NCI-H128 (cell line): ENCODE data around the gene CEP112.

Experiments
- DNase-seq: peaks from one replicate; lab custom pipeline; 2025; ENCODE audit not compliant: unreplicated experiment; lab: John Stamatoyannopoulos, UW

Gene CEP112

DNA sequence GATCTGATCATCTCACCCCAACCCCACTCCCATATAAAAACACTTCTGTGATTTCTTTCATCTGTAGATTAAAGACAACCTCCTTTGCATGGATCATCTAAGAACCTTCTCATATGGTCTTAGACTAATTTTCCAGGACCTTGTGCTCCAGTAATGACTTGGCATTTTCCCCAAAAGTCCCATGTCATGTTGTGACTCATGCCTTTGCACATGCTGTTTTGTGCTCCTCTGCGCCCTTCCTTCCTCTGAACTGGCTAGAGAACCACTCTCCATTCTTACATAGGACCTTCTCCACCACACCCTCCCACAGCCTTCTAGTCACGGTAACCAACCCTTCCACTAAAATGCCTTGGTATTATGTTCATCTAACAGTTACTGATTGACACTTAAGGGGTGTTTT lies 531.0 kb downstream of the CEP112 start:
- DNase-seq: no peak

DNA sequence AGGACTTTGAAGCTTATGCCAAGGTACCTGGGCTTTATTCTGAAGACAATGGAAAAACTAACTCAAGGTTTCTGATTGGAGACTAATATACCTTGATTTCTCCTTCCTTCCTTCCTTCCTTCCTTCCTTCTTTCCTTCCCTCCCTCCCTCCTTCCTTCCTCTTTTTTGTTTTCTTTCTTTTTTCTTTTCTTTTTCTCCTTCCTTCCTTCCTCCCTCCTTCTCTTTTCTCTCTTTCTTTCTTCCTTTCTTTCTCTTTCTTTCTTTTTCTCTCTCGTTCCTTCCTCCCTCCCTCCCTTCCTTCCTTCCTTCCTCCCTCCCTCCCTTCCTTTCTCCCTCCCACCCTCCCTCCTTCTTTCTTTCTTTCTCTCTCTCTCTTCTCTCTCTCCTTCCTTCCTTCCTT lies 531.9 kb downstream of the CEP112 start:
- DNase-seq: no peak

DNA sequence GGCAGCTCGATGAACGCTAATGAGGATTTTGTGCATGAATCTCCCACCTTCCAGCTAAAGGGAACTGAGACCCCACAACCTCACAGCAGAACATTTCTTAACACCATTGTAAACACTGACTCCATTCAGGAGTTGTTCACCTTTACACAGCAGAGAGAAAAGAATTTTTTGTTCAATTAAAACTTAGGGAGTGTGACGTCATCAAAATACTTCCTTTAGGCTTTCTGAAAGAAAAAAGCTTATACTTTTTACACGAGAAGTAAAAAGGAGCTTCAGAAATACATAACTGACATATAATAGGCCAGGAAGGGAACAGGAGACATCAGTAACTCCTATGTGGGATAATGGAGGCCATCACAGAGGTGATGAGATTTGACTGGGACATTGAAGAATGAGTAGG lies 532.4 kb downstream of the CEP112 start:
- DNase-seq: no peak

DNA sequence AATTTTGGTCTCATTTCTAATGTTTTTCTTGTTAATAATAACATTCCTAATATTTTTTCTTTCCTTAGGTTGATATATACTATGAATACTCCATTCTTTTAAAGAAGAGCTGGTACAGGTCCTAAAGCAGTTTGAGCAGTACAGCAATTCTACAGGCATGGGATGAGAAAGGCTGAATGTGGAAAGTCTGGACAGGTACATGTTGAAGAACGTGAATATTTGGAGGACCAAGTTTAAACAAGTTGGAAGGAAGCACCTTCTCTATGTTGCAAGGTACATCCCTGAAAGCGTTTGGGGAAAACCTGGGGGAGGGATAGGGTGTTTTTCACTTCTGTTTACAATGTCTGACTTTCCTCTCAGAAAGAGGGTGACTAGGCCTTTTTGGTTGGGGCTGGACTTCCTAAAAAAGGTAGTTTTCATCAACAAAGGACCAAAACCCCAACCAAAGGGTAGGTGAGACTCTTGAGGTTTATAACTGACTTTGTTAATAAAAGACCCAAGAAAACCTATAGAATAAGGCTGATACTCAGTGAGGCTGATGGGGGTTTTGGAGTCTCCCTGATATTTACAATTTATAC lies 534.6 kb downstream of the CEP112 start:
- no peak for DNase-seq

DNA sequence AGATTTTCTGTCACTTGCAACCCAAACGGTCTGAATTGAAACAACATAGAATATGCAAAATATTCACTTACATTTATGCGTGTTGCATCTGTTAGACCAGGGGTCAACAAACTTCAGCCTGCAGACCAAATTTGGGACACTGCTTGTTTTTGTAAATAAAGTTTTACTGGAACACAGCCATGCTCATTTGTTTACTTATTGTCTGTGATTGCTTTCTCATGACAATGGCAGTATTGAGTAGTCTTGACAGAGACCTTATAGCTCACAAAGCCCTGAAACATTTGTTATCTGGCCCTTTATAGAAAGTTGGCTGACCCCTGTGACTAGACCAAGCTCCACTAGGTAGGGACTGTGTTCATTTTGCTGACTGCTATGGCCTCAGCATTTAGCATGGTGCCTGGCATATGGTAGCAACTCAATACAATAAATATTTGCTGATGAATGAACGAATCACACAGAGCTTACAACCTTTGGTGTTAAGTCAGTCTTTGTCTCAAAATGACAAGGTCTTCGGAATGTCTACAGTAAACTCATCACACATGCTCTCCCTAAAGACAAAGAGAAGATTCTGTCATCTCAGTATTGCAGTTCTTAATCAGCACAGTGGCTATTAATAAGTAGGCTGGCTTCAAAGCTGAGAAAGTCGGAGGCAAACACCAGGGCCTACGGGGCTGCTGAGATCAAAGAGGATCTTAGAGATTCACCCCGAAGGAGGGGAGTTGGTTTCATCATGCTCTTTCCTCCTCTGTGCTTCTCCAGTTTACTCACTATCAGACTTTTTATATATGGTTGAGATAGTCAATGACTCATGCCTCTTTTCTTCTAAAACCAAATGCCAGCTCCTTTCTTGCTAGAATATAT lies 535.3 kb downstream of the CEP112 start:
- DNase-seq: no peak

DNA sequence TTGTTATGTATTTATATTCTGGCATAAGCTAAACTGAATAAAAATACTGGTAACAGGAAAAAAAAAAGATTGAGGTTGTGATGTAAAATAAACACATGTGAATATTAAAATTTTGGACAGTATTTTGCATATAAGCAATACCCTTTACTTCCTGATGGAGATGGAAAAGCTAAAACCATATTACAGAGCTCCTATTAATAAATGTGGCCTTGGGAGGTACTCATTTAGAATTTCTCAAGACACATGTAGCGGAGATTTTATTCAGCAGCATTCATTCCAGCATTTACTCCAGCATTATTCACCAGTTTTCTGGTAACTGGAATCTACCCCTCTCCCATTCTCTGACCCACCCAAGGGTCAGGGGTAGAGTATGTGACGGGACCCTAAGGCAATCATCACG lies 536.2 kb downstream of the CEP112 start:
- DNase-seq: no peak

DNA sequence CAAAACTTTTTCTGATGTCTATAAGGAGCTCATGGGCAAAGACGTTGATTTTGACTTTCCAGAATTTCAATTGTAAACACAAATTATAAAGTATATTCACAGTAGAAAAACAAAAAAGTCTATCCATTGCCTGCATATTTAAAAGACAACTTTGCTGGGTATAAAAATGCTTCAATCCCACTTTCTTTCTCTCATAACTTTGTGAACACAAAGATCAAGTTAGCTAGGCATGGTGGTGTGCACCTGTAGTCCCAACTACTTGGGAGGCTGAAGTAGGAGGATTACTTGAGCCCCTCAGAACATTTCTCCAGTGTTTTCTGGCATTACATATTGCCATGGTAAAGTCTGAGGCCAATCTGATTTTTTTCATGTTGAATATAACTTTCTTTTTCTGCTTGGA lies 547.4 kb downstream of the CEP112 start:
- DNase-seq: no peak

DNA sequence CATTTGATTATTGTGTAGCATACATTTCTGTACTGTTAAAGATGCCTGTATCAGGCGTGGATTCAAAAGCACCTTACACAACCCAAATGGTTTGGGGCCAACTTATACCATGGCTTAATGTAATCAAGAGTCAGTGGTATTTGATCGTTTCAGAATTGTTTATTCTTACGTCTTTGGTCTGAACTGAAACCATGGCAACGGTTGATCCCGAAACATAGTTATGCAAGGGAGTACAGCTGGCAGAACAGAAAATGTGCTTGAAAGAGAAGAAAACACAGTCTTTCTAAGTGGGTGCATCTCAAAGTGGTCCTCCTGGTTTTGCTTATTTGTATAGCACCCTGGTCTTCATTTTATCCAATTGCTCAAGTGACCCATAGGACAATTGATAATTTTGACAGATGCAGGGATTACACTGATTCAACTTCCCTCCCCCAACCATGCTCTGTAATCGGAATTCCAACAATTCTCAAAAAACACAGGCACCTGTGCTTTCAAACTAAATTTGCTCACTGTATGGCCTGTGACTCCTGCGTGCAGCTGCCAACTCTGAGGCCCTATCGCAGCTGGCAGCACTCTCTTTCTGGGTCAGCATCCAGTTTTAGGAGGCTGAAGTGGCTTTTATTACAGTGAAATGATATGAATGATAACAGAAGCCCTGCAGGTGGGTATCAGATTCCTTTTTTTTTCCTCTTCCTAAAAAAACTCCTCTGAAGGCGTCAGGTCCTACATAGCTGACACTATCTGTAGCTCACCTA lies 553.5 kb downstream of the CEP112 start:
- DNase-seq: no peak

DNA sequence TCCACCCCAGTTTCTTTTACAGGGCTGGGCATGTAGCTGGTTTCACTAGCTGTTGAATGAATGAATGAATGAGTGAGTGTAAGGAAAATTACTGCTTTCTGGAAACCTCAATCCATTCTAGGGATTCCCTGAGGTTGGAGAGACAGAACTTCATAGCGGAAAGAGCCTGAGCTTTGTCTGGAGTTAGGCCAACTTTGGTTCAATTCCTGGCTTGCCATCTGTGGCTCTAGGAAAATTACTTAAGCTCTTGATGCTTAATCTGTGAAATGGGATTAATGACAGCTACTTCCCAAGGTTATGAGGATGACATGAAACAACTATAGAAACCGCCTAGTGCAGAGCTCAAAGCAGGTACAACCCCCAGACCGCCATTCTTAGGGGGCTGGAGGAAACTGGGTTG lies 554.1 kb downstream of the CEP112 start:
- no peak for DNase-seq

DNA sequence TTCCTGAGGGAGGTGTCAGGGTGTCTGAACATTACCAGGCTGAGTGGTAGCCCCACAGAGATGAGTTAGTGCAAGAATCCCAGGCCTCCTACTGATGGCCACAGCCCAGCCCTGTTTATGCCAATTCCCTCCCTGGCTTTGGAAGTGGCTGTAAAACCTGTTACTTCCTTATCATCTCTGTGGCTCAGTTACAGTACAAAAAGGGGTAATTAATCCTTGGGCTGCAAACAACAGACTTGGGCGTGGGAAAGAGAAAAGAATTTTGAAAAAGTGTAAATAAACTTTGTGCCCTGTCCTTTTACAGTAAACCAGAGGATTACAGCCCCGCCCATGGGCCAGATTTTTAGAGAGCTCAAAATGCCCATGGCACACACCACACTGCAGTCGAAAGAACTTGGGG lies 557.4 kb downstream of the CEP112 start:
- no peak for DNase-seq

DNA sequence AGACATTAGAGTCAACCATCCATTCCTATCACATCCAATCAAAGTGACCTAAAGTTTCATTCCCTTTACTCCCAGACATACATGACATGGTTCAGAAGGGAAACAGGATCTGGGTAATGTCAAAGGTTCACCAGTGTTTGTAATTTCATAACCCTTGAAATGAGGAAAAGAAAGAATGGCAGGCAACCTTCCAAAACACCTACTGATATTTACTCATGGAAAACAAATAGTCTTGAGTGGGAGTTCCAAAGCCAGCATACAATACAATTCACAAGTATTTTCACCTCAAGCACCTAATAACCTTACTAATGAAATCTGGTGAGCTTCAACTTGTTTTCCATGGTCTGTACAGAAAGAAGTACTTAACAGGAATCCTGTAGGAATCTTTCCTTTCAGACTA lies 557.9 kb downstream of the CEP112 start:
- DNase-seq: no peak

DNA sequence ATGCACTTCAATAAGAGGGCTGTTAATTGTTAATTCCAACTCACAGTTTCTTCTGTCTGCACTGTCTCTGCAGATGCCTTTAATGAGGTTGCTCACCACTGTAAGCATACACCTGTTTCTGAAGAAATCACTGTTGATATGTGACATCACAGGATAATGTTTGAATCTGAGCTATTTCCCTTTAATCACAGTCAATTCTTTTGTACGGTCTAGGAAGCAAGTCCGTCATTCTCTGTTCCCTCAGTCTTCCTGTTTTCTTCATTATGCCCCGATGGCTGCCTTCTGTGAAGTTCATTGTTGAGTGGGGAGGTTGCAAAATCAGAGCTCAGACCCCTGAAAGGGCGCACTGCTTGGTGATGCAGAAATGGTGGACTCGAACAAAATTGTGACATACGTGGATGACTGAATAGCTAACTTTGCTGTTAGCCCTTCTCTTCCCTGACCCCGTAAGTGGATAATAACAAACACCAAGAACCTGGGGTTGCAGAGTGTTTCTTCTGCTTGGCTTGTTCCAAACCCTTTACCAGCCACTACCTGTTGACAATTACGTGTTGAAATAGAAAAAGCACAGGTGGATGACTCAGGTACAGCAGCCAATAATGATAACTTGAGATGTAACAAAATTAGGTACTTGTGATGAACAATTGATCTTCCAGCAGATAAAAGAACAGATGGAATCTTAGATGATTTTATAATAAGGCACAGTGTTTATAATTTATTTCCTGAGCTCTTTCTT lies 558.6 kb downstream of the CEP112 start:
- no peak for DNase-seq

DNA sequence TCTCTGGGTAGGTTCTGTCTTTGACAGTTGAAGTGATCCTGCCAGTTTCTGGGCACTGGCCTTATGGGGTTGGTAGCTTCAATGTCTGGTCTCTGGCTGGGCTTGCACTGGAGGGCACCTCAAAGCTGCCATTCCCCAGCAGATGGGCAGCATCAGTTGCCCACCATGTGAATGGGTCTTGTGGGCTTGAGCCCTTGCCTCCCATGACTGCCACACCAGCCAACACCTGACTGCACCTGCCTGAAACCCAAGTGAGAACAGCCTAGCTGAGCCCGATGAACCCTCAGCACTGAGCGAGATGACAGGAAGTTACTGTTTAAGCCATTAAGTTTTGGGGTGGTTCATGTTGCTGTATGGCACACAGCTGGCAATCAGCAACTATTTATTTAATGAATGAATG lies 561.4 kb downstream of the CEP112 start:
- DNase-seq: no peak

DNA sequence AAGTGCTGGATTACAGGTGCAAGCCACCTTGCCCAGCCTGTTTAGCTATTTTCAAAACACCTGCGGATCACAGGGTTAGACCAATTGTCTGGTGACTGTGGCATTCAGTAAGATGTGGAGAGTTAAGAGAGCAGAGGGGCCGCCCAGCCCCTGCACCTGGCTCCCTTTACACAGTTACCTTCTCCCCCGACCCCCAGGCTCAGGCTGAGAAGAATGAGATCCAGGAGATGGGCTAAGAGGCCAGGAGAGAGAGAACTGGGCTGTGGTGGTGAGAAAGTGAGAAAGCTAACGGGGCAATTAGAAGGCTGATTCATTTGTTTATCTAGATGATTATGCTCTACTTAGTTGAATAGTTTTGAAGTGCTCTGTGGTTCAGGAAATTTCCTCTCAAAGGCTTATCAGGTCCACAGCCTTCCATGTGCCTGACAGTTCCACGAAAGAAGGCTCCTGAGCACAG lies 562.7 kb downstream of the CEP112 start:
- DNase-seq: no peak

DNA sequence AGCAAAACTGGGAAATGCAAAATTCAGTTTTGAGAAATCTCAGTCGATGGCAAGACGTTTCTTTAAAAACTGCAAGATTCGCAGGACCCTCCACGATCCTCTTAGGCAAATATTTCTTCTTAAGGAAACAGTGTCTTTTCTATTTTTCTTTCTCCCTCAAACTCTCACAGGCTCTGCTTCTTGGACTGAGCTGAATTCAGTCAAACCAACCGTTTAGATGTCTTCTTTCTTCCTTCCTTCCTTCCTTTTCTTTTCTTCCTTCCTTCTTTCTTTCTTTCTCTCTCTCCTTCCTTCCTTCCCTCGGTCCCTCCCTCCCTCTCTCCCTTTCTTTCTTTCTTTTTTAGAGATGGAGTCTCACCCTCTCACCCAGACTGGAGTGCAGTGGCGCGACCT lies 563.3 kb downstream of the CEP112 start:
- DNase-seq: no peak

DNA sequence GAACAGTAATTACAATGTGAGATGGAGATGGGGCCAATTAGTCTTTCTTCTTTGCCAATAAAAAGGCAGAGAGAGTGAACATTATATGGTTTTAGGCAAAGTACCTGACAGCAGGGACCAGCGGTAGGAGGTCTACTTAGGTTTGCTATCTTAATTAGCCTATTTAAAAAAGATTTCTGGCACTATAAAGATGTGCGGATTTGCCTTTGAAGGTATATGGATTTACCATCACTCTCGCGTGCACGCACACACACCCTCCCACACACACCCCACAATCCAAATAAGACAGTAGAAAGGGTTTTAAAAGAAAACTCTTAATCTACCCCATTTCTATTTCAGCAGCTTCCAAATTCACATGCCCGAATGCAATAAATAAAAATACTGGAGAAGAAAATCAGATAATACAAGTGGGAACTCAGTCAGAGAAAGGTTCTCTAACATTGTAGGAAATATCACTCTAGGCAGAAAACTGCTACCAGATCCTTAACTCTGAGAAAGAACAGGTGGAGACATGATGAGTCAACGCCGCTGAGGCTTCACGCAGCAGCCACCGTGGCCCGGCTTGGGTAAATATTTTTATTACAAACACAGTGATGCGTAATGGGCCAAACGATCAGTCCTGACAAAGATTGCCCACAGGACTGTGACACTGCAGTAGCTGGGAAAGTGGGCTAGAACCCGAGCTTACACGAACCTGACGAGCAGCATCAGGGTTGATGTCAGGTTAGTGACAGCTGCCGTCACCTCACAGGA lies 563.9 kb downstream of the CEP112 start:
- no peak for DNase-seq

DNA sequence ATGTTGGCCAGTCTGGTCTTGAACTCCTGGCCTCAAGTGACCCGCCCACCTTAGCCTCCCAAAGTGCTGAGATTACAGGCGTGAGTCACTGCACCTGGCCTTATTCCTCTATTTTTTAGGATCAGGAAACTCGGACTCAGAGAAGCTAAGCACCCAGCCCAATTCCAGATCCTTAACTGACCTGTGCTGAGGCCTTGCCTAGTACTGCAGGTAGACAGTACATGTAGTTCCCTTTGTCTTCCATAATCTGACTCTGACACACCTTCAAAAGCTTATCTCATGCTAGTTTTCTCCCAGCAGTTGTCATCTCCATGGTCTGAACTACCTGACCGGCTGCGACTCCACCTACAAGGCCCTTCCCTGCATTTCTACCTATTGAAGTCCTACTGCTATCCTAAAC lies 564.8 kb downstream of the CEP112 start:
- no peak for DNase-seq

DNA sequence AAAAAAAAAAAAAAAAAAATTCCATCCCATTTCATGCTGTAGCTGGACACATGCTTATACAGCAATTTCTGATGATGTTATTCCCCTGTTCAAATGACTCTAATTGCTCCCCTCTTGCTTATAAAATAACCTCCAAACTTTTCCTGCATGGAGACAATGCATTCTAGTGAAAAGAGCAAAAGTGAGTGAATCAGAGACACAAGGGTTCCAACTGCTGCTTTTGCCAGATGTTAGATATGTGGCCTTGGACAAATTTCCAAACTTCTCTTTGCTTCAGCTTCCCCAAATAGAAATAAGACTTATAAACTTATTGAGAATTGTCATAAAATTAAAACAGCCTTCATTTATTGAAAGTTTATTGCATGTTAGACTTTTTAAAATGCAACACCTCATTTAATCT lies 565.5 kb downstream of the CEP112 start:
- no peak for DNase-seq

DNA sequence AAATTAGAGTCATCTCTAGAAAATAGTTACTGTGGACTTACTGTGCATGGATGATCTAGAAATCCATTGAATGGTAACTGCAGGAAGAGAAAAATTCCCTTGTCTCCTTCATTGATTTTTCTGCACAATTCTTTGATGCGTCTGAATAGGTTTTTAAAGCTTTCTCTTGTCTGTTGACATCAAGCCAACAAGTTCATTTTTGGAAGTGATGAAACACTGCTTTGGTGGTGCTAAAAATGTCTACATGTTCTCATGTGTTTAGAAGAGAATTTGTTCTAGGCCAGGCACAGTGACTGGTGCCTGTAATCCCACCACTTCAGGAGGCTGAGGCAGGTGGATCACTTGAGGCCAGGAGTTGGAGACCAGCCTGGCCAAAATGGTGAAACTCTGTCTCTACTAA lies 573.4 kb downstream of the CEP112 start:
- DNase-seq: no peak

DNA sequence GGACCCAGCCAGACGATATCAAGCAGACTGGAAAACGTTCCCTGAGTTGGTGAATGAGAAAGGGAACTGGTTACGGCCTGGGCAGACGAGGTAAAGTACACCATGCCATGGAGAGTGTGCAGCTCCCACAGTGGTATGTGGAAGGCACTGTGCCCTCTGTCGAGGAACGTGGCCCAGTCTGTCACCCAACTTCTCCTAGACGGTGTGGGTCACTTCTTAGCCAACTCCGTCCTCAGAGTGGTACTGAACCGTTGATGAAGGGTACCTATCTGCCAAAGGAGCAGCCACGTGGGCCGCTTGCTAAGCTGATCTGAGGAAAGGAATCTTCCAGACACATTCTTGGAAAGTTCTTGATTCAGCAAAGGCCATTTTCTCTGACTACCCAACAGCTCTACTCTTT lies 574.4 kb downstream of the CEP112 start:
- DNase-seq: no peak

DNA sequence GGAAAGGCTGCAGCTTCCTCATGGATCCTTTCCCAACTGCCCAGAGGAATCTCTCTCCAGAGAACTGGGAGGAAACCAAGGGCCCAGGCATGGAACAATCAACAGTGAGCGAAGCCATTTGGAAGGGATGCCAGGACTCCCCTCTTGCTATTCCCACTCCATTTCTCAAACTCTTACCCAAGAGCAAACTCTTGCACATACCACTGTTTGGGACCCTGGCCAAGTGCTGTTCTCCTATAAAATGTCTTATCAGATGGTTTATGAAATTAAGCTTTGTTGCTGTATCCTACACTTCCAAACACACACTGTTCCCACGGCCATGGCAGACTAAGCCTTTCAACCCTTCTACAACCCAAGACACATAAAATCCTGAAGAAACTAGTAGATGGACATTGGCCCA lies 582.2 kb downstream of the CEP112 start:
- DNase-seq: no peak
